AG09309 (cell line): Measurements from ENCODE around the gene TBX20.

ENCODE experiments used
- DNase-seq: peaks from one replicate; pipeline ENCODE4 v3.0.0-alpha.2; 2010; ENCODE audit warnings: low read depth
- H3K4me3 ChIP-seq: 2 replicates; pipeline ENCODE4 v1.5.1; 2011; ENCODE audit warnings: mild to moderate bottlenecking, low read depth, low read length, moderate library complexity; ENCODE audit not compliant: control insufficient read depth
- TF ChIP-seq, protein P1 (sequence below): IDR thresholded peaks from 2 replicates; pipeline ENCODE4 v1.5.1; 2011; ENCODE audit warnings: mild to moderate bottlenecking, low read depth, low read length, inconsistent platforms; ENCODE audit not compliant: insufficient read depth, control insufficient read depth; ENCODE audit errors: missing control alignments

The TBX20 gene

GRCh38 chr7:35251606-35252310, 2.1 kb downstream of the TBX20 start:
- TF ChIP-seq, protein P1, sequence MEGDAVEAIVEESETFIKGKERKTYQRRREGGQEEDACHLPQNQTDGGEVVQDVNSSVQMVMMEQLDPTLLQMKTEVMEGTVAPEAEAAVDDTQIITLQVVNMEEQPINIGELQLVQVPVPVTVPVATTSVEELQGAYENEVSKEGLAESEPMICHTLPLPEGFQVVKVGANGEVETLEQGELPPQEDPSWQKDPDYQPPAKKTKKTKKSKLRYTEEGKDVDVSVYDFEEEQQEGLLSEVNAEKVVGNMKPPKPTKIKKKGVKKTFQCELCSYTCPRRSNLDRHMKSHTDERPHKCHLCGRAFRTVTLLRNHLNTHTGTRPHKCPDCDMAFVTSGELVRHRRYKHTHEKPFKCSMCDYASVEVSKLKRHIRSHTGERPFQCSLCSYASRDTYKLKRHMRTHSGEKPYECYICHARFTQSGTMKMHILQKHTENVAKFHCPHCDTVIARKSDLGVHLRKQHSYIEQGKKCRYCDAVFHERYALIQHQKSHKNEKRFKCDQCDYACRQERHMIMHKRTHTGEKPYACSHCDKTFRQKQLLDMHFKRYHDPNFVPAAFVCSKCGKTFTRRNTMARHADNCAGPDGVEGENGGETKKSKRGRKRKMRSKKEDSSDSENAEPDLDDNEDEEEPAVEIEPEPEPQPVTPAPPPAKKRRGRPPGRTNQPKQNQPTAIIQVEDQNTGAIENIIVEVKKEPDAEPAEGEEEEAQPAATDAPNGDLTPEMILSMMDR: no peak
- DNase-seq: no peak
- no peak overlapping the region for H3K4me3 ChIP-seq

GRCh38 chr7:35250941-35251340, 3.0 kb downstream of the TBX20 start:
- TF ChIP-seq, protein P1: no peak
- DNase-seq: no peak
- H3K4me3 ChIP-seq: no peak overlapping the region

DNA sequence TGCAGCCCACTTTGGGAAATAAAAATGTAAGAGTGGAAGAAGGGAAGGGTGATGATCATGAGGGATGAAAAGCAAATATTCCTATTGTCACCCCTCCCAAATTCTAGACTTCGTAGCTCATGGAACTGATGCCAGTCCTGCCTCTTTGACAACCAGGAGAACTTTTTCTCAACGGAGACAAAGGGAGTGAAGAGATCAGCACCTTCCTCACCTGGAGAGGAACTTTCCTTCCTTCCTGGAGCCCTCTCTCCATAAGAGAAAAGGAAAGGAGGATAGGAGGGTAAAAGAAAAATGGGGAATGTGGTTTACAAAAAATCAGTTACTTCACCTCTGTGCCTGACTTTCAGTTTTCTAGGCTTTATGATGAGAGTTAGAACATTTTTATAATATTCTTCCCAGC, 3.4 kb downstream of the TBX20 start:
- no peak for DNase-seq
- TF ChIP-seq, protein P1: no peak
- H3K4me3 ChIP-seq: no peak overlapping the region

DNA sequence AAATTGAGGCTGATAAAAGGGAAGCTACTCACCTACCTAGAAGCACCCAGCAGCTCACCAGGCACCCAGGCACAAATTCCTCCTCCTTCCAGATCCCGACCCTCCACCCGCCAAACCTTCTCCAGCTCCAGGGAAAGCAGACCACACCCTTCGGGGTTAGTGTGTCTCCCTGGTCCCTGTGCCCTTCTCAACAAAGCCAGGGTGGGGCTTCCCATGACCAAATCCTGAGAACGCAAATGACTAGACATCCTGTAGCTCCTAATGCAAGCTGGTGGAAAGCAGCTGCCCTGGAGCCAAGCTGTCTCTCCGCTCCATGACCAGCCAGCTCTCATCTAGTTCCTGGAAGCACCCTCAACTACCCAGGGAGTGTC, 4.4 kb downstream of the TBX20 start:
- no peak overlapping the region for H3K4me3 ChIP-seq
- no peak for DNase-seq
- TF ChIP-seq, protein P1: no peak

GRCh38 chr7:35248576-35249536, 5.0 kb downstream of the TBX20 start:
- H3K4me3 ChIP-seq: no peak overlapping the region
- TF ChIP-seq, protein P1: no peak
- no peak for DNase-seq

DNA sequence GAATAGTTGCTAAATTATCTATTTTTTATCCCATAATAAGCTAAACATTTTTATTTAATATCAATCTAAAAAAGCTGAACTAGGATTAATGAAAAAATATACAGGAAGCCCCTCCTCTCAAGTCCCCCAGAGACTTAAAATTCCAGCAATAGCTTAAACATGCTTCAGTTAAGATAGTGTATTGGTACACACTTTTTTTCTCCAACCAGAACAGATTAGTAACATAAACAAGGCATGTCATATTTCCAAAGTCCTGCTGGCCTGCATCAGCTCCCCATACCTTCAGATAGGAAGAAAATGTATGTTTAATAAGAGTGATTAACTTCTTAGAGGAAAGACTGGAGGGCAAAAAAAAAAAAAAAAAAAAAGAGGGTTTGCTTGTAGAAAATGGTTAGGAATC, 7.1 kb downstream of the TBX20 start:
- TF ChIP-seq, protein P1: no peak

More for the DNA sequence above, 7.1 kb downstream of the TBX20 start:
- no peak for DNase-seq
- no peak overlapping the region for H3K4me3 ChIP-seq
